ENCODE data around the gene SORD. TPM values are rescaled to one million over a fixed set of nuclear protein-coding genes. Genes with fewer than 3 reads are reported as not detected.
"Not testable (repeated sequence)": the region's sequence is repeated elsewhere in the genome, so short reads cannot be mapped to it uniquely, and the experiment has no call there.

Gene SORD
- total and polyA plus RNA-seq, 7 donors, result 2.7 to 8.9 (median 5.2) TPM

DNA sequence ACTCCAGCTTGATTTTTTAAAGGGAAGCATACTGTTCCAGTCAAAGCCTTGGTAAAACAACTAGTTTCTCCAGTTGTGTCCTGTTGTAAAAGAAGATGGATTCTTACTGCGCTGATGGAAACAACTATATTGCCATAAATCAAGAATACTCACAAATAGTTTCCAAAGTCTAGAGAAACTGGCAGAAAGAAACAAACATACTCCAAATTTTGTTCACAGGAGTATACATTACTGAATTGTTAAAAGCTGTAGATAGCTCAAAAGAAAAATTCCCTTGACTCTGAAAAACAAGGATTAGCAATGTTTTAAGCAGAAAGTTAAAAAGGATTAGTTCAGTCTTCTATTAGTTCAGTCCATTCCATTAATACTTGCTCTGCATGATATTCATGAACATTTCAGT lies 27.6 kb downstream of the SORD start:
- Histone ChIP-seq H3K27me3 (ENCODE audit: insufficient read depth in 3 of 3, low read length in 2 of 3) (no peaks in the 10 kb centered on the region), H3K27ac (no peak overlapping the region), H3K4me1 (no peaks in the 10 kb centered on the region), H3K36me3 (ENCODE audit: insufficient read depth in 1 of 2, low read depth in 1 of 2) (no peaks in the 10 kb centered on the region), H3K9me3 (no peaks in the 10 kb centered on the region), H3K4me3 (no peak overlapping the region)
- 97 to 100% (median 99%) methylated on average over 1 of the region's 1 CpG for WGBS, 3 donors
- TF ChIP-seq, protein P1, sequence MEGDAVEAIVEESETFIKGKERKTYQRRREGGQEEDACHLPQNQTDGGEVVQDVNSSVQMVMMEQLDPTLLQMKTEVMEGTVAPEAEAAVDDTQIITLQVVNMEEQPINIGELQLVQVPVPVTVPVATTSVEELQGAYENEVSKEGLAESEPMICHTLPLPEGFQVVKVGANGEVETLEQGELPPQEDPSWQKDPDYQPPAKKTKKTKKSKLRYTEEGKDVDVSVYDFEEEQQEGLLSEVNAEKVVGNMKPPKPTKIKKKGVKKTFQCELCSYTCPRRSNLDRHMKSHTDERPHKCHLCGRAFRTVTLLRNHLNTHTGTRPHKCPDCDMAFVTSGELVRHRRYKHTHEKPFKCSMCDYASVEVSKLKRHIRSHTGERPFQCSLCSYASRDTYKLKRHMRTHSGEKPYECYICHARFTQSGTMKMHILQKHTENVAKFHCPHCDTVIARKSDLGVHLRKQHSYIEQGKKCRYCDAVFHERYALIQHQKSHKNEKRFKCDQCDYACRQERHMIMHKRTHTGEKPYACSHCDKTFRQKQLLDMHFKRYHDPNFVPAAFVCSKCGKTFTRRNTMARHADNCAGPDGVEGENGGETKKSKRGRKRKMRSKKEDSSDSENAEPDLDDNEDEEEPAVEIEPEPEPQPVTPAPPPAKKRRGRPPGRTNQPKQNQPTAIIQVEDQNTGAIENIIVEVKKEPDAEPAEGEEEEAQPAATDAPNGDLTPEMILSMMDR (IDR thresholded peaks at IDR 0.05), result no peak
- intact Hi-C loops (cut with DNase I), result no loop called here
- DNase-seq, result no peak
- no peak for ATAC-seq

DNA sequence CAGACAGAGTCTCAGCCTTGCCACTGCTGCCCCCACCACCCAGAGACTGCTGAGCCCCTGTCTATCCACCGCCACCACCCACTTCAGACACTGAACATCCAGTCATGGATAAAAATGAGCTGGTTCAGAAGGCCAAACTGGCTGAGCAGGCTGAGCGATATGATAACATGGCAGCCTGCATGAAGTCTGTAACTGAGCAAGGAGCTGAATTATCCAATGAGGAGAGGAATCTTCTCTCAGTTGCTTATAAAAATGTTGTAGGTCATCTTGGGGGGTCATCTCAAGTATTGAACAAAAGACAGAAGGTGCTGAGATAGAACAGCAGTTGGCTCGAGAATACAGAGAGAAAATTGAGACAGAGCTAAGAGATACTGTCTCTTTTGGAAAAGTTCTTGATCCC lies 29.7 kb downstream of the SORD start:
- WGBS, 3 donors, result 93 to 96% (median 95%) methylated on average over 3 of the region's 3 CpGs
- intact Hi-C loops (cut with DNase I); H3K27me3 ChIP-seq (ENCODE audit: insufficient read depth in 3 of 3, low read length in 2 of 3); H3K4me3 ChIP-seq; ATAC-seq; H3K36me3 ChIP-seq (ENCODE audit: insufficient read depth in 1 of 2, low read depth in 1 of 2); H3K9me3 ChIP-seq; DNase-seq; H3K4me1 ChIP-seq; H3K27ac ChIP-seq: not testable (repeated sequence)

GRCh38 chr15:45058690-45059675 lies 36.0 kb downstream of the SORD start:
- DNase-seq; H3K4me1 ChIP-seq; H3K27me3 ChIP-seq (ENCODE audit: insufficient read depth in 3 of 3, low read length in 2 of 3); H3K9me3 ChIP-seq; intact Hi-C loops (cut with DNase I); H3K27ac ChIP-seq; H3K4me3 ChIP-seq; H3K36me3 ChIP-seq (ENCODE audit: insufficient read depth in 1 of 2, low read depth in 1 of 2); ATAC-seq: not testable (repeated sequence)
- WGBS, 3 donors, result 96 to 99% (median 96%) methylated on average over 3 of the region's 3 CpGs

GRCh38 chr15:45062301-45062700 lies 39.3 kb downstream of the SORD start:
- intact Hi-C loops (cut with DNase I); ATAC-seq: not testable (repeated sequence)
- 93 to 99% (median 94%) methylated on average over 4 to 6 of the region's 7 CpGs for WGBS, 3 donors

DNA sequence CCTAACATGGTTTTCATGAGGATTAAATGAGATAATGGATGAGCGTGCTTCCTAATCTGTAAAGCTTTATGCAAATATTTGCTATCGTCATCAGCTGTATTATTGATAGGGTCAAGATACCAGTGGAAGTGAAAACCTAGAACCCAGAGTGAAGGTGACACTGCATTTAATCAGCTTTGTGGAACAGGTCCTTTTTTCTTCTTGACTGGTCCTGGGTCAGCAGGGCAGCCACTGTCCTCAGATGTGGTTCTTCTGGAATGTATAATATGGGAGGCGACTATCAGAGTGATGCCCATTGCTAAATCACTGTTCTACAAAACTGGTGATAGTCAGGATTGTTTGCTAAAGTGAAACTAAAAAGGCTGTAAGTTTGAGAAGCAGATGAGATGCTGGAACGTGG lies 41.4 kb downstream of the SORD start:
- no peak overlapping the region for H3K27ac ChIP-seq
- H3K9me3 ChIP-seq, result no peaks in the 10 kb centered on the region
- intact Hi-C loops (cut with DNase I), result no loop called here
- H3K4me3 ChIP-seq, result no peak overlapping the region
- H3K4me1 ChIP-seq, result no peaks in the 10 kb centered on the region
- TF ChIP-seq, protein P1 (IDR thresholded peaks at IDR 0.05), result no peak
- DNase-seq (no peak), ATAC-seq (no peak)
- WGBS, 3 donors, result 92 to 93% (median 93%) methylated on average over 4 of the region's 4 CpGs
- H3K36me3 ChIP-seq (ENCODE audit: insufficient read depth in 1 of 2, low read depth in 1 of 2), result peaks cover 0 to 3% of the 10 kb centered on the region in 2 donors
- H3K27me3 ChIP-seq (ENCODE audit: insufficient read depth in 3 of 3, low read length in 2 of 3), result no peaks in the 10 kb centered on the region

More at GRCh38 chr15:45062301-45062700, 39.3 kb downstream of the SORD start:
- DNase-seq; H3K36me3 ChIP-seq (ENCODE audit: insufficient read depth in 1 of 2, low read depth in 1 of 2); H3K4me3 ChIP-seq; H3K9me3 ChIP-seq; H3K4me1 ChIP-seq; H3K27ac ChIP-seq; H3K27me3 ChIP-seq (ENCODE audit: insufficient read depth in 3 of 3, low read length in 2 of 3): not testable (repeated sequence)

DNA sequence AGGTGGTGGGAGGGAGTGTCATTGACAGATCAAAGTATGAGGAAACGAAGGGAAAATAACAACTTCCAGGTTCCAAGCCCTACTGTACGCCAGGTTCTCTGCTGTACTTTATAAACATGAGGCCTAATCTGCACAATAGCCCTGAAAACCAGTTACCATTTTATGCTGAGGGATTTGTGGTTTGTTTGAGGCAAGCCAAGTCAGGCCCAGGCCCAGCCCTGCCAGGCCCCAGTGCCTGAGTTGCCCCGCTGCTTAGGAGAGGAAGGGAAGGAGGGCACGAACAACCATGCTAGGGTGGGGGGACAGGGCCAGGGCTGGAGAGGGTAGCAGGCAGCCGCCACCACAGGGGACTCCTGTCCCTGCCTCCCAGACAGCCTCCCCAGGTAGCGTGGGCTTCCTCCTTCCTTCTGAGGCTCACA lies 47.0 kb downstream of the SORD start:
- intact Hi-C loops (cut with DNase I), result not testable (repeated sequence)

GRCh38 chr15:45073602-45074001 lies 50.6 kb downstream of the SORD start:
- H3K27ac ChIP-seq; H3K9me3 ChIP-seq; ATAC-seq; H3K27me3 ChIP-seq (ENCODE audit: insufficient read depth in 3 of 3, low read length in 2 of 3); H3K36me3 ChIP-seq (ENCODE audit: insufficient read depth in 1 of 2, low read depth in 1 of 2); DNase-seq; H3K4me1 ChIP-seq; intact Hi-C loops (cut with DNase I); H3K4me3 ChIP-seq: not testable (repeated sequence)

More for the DNA sequence above, 47.0 kb downstream of the SORD start:
- ATAC-seq; H3K27me3 ChIP-seq (ENCODE audit: insufficient read depth in 3 of 3, low read length in 2 of 3); H3K4me3 ChIP-seq; DNase-seq; H3K9me3 ChIP-seq; H3K27ac ChIP-seq; H3K36me3 ChIP-seq (ENCODE audit: insufficient read depth in 1 of 2, low read depth in 1 of 2); H3K4me1 ChIP-seq: not testable (repeated sequence)
- WGBS, 3 donors, result 86 to 92% (median 88%) methylated on average over 2 to 5 of the region's 6 CpGs

- H3K4me1 ChIP-seq; H3K27me3 ChIP-seq (ENCODE audit: insufficient read depth in 3 of 3, low read length in 2 of 3); H3K27ac ChIP-seq; ATAC-seq; intact Hi-C loops (cut with DNase I); DNase-seq; H3K4me3 ChIP-seq; H3K36me3 ChIP-seq (ENCODE audit: insufficient read depth in 1 of 2, low read depth in 1 of 2); H3K9me3 ChIP-seq: not testable (repeated sequence)
- 94% methylated on average over 1 of the region's 9 CpGs; no CpG with 5 or more reads in 2 of the 3 donors for WGBS, 3 donors
Observed at GRCh38 chr15:45075440-45076320, 52.7 kb downstream of the SORD start.

DNA sequence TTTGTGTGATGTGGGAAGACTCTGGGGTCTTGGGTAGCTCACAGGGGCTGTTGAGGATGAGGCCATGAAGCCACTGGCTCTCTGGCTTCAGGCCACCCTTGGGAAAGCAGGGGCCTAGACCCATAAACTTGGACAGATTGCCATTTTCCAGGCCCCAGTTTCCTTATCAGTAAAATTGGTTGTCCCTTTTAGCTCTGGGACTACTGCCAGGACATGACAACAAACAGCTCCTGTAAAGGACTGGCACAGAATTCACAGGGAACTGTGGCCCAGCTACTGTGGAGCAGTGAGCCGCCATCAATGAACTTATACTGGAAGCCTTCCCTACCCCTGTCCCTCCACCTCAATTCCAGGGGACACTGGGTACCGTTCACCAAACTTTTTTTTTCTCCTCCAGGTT lies 54.4 kb downstream of the SORD start:
- WGBS, 3 donors, result 72 to 74% (median 74%) methylated on average over 2 of the region's 2 CpGs
- intact Hi-C loops (cut with DNase I); H3K27ac ChIP-seq; H3K4me1 ChIP-seq; H3K36me3 ChIP-seq (ENCODE audit: insufficient read depth in 1 of 2, low read depth in 1 of 2); H3K27me3 ChIP-seq (ENCODE audit: insufficient read depth in 3 of 3, low read length in 2 of 3); DNase-seq; H3K9me3 ChIP-seq; H3K4me3 ChIP-seq; ATAC-seq: not testable (repeated sequence)

Data from psoas muscle (tissue), 8 donors.